Measurements from ENCODE around the gene DIPK1A. TPM values are rescaled to one million over a fixed set of nuclear protein-coding genes. Genes with fewer than 3 reads are reported as not detected.
"Not testable (repeated sequence)": the region's sequence is repeated elsewhere in the genome, so short reads cannot be mapped to it uniquely, and the experiment has no call there.

The DIPK1A gene
- total and polyA plus RNA-seq, 4 experiments from 2014 or later, result 14.5 to 29.1 (median 19.9) TPM

GRCh38 chr1:92987462-92987861, 26.2 kb upstream of the DIPK1A start:
- Histone ChIP-seq H3K36me3 (ENCODE audit: insufficient read depth, low read length) (no peaks in the 10 kb centered on the region), H3K27me3 (ENCODE audit: insufficient read depth, low read length) (no peaks in the 10 kb centered on the region), H3K4me3 (ENCODE audit: low read length in 2 of 2) (no peak overlapping the region), H3K27ac (ENCODE audit: low read depth, low read length) (no peak overlapping the region), H3K4me1 (ENCODE audit: insufficient read depth, low read length) (peaks cover 41% of the 10 kb centered on the region), H3K9me3 (ENCODE audit: control insufficient read depth in 1 of 2, low read length in 2 of 2) (no peaks in the 10 kb centered on the region)
- POLR2A ChIA-PET (ENCODE audit: partially characterized antibody), result interaction anchor here (1.0 to 4.0 kb wide), 3 partner anchors 13 to 155 kb away, joined by 4 to 20 read pairs (median 5); partner anchors contain the start of genes DIPK1A and RPL5
- peaks cover 0 to 3% of the 10 kb centered on the region in 2 donors for H3K36me3 Mint-ChIP-seq
- no peaks in the 10 kb centered on the region for H3K27me3 Mint-ChIP-seq
- peaks cover 0 to 4% (median 0%) of the 10 kb centered on the region in 8 donors for H3K9me3 Mint-ChIP-seq
- no peak overlapping the region for H3K4me3 Mint-ChIP-seq
- CTCF ChIA-PET (ENCODE audit: partially characterized antibody), result interaction anchor here (0.8 to 6.3 kb wide), 5 partner anchors 19 to 128 kb away, joined by 3 to 81 read pairs (median 7); partner anchors contain the start of gene DIPK1A
- H3K4me1 Mint-ChIP-seq, result peaks cover 31 to 40% (median 33%) of the 10 kb centered on the region in 4 donors
- H3K27ac Mint-ChIP-seq, result no peak overlapping the region
- no peak for DNase-seq
- intact Hi-C loops (cut with micrococcal nuclease), result loop anchor here (10.0 kb wide), 1 partner anchor 1183 kb away; no protein-coding TSS in a partner anchor

DNA sequence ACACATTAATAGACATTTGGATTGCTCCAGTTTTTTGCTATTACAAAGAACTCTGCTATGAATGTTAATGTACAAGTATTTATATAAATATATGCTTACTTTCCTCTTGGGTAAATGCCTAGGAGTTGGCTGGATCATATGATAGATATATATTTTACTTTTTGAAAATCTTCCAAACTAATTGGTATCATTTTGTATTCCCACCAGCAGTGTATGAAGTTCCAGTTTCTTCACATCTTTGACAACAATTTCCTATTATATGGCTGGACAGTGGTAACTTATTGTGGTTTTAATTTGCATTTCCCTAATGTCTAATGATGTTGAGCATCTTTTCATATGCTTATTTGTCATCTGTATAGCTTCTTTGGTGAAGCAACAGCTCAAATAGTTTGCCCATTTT, 23.8 kb upstream of the DIPK1A start:
- intact Hi-C loops (cut with micrococcal nuclease), result loop anchor here (10.0 kb wide), 1 partner anchor 1180 kb away; no protein-coding TSS in a partner anchor

GRCh38 chr1:92980732-92981647, 19.7 kb upstream of the DIPK1A start:
- Mint-ChIP-seq H3K4me1 (peaks cover 23 to 43% (median 35%) of the 10 kb centered on the region in 4 donors), H3K36me3 (peaks cover 3 to 6% of the 10 kb centered on the region in 2 donors), H3K27ac (peak overlapping the region; percentile 88 to 99 (median 99)), H3K4me3 (peak overlapping the region; percentile 32 to 86 (median 72)), H3K27me3 (no peaks in the 10 kb centered on the region), H3K9me3 (peaks cover 0 to 4% (median 0%) of the 10 kb centered on the region in 8 donors)
- CTCF ChIA-PET (ENCODE audit: partially characterized antibody), result interaction anchor here (0.7 to 18.7 kb wide), 9 partner anchors 9 to 149 kb away, joined by 3 to 433 read pairs (median 6); partner anchors contain the start of genes DIPK1A and RPL5
- POLR2A ChIA-PET (ENCODE audit: partially characterized antibody), result interaction anchor here (0.9 to 6.5 kb wide), 11 partner anchors 9 to 496 kb away, joined by 3 to 244 read pairs (median 5); partner anchors contain the start of genes DIPK1A, MTF2 and RPL5
- Histone ChIP-seq H3K4me3 (ENCODE audit: low read length in 2 of 2) (no peak overlapping the region), H3K36me3 (ENCODE audit: insufficient read depth, low read length) (no peaks in the 10 kb centered on the region), H3K27ac (ENCODE audit: low read depth, low read length) (peak overlapping the region; percentile 77), H3K27me3 (ENCODE audit: insufficient read depth, low read length) (no peaks in the 10 kb centered on the region), H3K9me3 (ENCODE audit: control insufficient read depth in 1 of 2, low read length in 2 of 2) (no peaks in the 10 kb centered on the region), H3K4me1 (ENCODE audit: insufficient read depth, low read length) (peaks cover 58% of the 10 kb centered on the region)
- intact Hi-C loops (cut with micrococcal nuclease), result loop anchor here (1.0 to 10.0 kb wide), 4 partner anchors 13 to 1176 kb away; partner anchors contain the start of gene DIPK1A
- DNase-seq, result peak; percentile 81 to 91 (median 87)

More for the DNA sequence above, 23.8 kb upstream of the DIPK1A start:
- Mint-ChIP-seq H3K36me3 (peaks cover 3% of the 10 kb centered on the region in 2 donors), H3K9me3 (peaks cover 0 to 4% (median 0%) of the 10 kb centered on the region in 8 donors), H3K27ac (peak overlapping the region in 1 of 7 donors; percentile 32), H3K4me1 (peaks cover 23 to 38% (median 27%) of the 10 kb centered on the region in 4 donors), H3K27me3 (no peaks in the 10 kb centered on the region), H3K4me3 (no peak overlapping the region)
- no peak for DNase-seq
- Histone ChIP-seq H3K4me3 (ENCODE audit: low read length in 2 of 2) (no peak overlapping the region), H3K27ac (ENCODE audit: low read depth, low read length) (no peak overlapping the region), H3K4me1 (ENCODE audit: insufficient read depth, low read length) (peaks cover 37% of the 10 kb centered on the region), H3K36me3 (ENCODE audit: insufficient read depth, low read length) (no peaks in the 10 kb centered on the region), H3K27me3 (ENCODE audit: insufficient read depth, low read length) (no peaks in the 10 kb centered on the region), H3K9me3 (ENCODE audit: control insufficient read depth in 1 of 2, low read length in 2 of 2) (no peaks in the 10 kb centered on the region)
- CTCF ChIA-PET (ENCODE audit: partially characterized antibody), result interaction anchor here (2.0 to 6.3 kb wide), 2 partner anchors 15 to 25 kb away, joined by 4 to 81 read pairs; partner anchors contain the start of gene DIPK1A
- POLR2A ChIA-PET (ENCODE audit: partially characterized antibody), result interaction anchor here (4.0 kb wide), 1 partner anchor 24 kb away, joined by 20 read pairs; the partner anchor contains the start of gene DIPK1A

- no peaks in the 10 kb centered on the region for H3K27me3 Mint-ChIP-seq
- peaks cover 0 to 3% of the 10 kb centered on the region in 2 donors for H3K36me3 Mint-ChIP-seq
- H3K9me3 ChIP-seq (ENCODE audit: control insufficient read depth in 1 of 2, low read length in 2 of 2), result no peaks in the 10 kb centered on the region
- intact Hi-C loops (cut with micrococcal nuclease), result no loop called here
- H3K4me1 Mint-ChIP-seq, result peaks cover 37 to 62% (median 48%) of the 10 kb centered on the region in 4 donors
- H3K27ac ChIP-seq (ENCODE audit: low read depth, low read length), result no peak overlapping the region
- H3K4me3 ChIP-seq (ENCODE audit: low read length in 2 of 2), result no peak overlapping the region
- peaks cover 80% of the 10 kb centered on the region for H3K4me1 ChIP-seq (ENCODE audit: insufficient read depth, low read length)
- H3K9me3 Mint-ChIP-seq, result no peaks in the 10 kb centered on the region
- H3K27me3 ChIP-seq (ENCODE audit: insufficient read depth, low read length), result no peaks in the 10 kb centered on the region
- peak overlapping the region; percentile 10 to 93 (median 58) for H3K27ac Mint-ChIP-seq
- peak overlapping the region in 7 of 8 donors; percentile 1 to 68 (median 56) for H3K4me3 Mint-ChIP-seq
- CTCF ChIA-PET (ENCODE audit: partially characterized antibody), result interaction anchor here (1.0 to 18.7 kb wide), 7 partner anchors 7 to 144 kb away, joined by 4 to 433 read pairs (median 7); partner anchors contain the start of genes DIPK1A and RPL5
- POLR2A ChIA-PET (ENCODE audit: partially characterized antibody), result interaction anchor here (1.0 to 7.8 kb wide), 7 partner anchors 10 to 144 kb away, joined by 3 to 106 read pairs (median 4); partner anchors contain the start of genes DIPK1A and RPL5
- no peak for DNase-seq
- H3K36me3 ChIP-seq (ENCODE audit: insufficient read depth, low read length), result no peaks in the 10 kb centered on the region
Observed at GRCh38 chr1:92975551-92976232, 14.4 kb upstream of the DIPK1A start.

- H3K4me3 Mint-ChIP-seq; H3K4me3 ChIP-seq (ENCODE audit: low read length in 2 of 2); H3K9me3 Mint-ChIP-seq; H3K36me3 ChIP-seq (ENCODE audit: insufficient read depth, low read length); intact Hi-C loops (cut with micrococcal nuclease); H3K36me3 Mint-ChIP-seq; H3K27me3 Mint-ChIP-seq; H3K27ac ChIP-seq (ENCODE audit: low read depth, low read length); H3K27me3 ChIP-seq (ENCODE audit: insufficient read depth, low read length); H3K9me3 ChIP-seq (ENCODE audit: control insufficient read depth in 1 of 2, low read length in 2 of 2); DNase-seq: not testable (repeated sequence)
- Mint-ChIP-seq H3K27ac (peak overlapping the region in 2 of 7 donors; percentile 56 to 72), H3K4me1 (peaks cover 29 to 57% (median 43%) of the 10 kb centered on the region in 4 donors)
- POLR2A ChIA-PET (ENCODE audit: partially characterized antibody), result interaction anchor here (1.5 to 7.8 kb wide), 2 partner anchors 12 to 14 kb away, joined by 5 to 106 read pairs; partner anchors contain the start of gene DIPK1A
- CTCF ChIA-PET (ENCODE audit: partially characterized antibody), result interaction anchor here (1.3 to 18.7 kb wide), 3 partner anchors 16 to 116 kb away, joined by 3 to 433 read pairs (median 5); no protein-coding TSS in a partner anchor
- peaks cover 64% of the 10 kb centered on the region for H3K4me1 ChIP-seq (ENCODE audit: insufficient read depth, low read length)
Observed at GRCh38 chr1:92974112-92974511, 12.8 kb upstream of the DIPK1A start.

DNA sequence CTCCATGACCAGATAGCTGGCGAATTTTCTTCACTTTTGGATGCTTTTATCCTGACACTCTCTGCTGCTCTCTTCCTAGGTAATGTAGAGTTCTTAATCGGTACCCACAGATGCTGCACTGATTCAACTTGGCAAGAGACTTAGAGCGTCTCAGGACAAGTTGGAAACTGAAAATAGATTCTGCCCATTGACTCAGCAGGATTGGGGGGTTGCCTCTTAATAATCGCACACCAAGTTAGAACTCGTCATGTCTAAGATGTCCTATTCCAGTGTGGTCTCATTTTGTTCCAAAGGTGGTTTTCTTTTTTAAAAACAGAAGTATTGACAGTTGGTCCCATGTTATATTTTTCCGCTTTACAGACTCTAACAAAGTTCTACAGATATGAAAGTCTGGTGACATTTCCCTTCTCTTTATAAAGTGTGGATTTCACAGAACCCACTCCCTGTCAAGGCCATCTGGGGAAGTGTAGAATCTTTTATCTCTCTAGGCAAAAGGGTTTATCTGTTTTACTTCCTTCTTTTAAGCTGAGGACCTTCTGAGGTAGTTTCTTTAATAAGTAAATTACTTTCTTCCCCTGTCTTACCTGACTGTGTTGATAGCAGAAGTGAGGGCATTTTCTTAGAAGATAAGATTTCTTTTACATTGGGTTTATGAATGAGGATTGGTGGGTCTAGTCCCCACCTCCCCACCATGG, 12.1 kb upstream of the DIPK1A start:
- peaks cover 30 to 56% (median 44%) of the 10 kb centered on the region in 4 donors for H3K4me1 Mint-ChIP-seq
- ChIA-PET CTCF (ENCODE audit: partially characterized antibody) (interaction anchor here (1.3 to 18.7 kb wide), 4 partner anchors 17 to 115 kb away, joined by 3 to 433 read pairs (median 4); no protein-coding TSS in a partner anchor), POLR2A (ENCODE audit: partially characterized antibody) (interaction anchor here (0.9 to 7.8 kb wide), 5 partner anchors 7 to 142 kb away, joined by 4 to 106 read pairs (median 24); partner anchors contain the start of genes DIPK1A and RPL5)
- H3K9me3 Mint-ChIP-seq, result no peaks in the 10 kb centered on the region
- H3K27me3 Mint-ChIP-seq, result no peaks in the 10 kb centered on the region
- Histone ChIP-seq H3K4me1 (ENCODE audit: insufficient read depth, low read length) (peaks cover 63% of the 10 kb centered on the region), H3K27ac (ENCODE audit: low read depth, low read length) (peak overlapping the region; percentile 0), H3K27me3 (ENCODE audit: insufficient read depth, low read length) (no peaks in the 10 kb centered on the region), H3K4me3 (ENCODE audit: low read length in 2 of 2) (peak overlapping the region in 1 of 2 donors; percentile 18), H3K9me3 (ENCODE audit: control insufficient read depth in 1 of 2, low read length in 2 of 2) (no peaks in the 10 kb centered on the region), H3K36me3 (ENCODE audit: insufficient read depth, low read length) (no peaks in the 10 kb centered on the region)
- H3K36me3 Mint-ChIP-seq, result peaks cover 0 to 3% of the 10 kb centered on the region in 2 donors
- H3K4me3 Mint-ChIP-seq, result peak overlapping the region in 7 of 8 donors; percentile 23 to 64 (median 55)
- DNase-seq, result no peak
- H3K27ac Mint-ChIP-seq, result peak overlapping the region; percentile 23 to 81 (median 72)
- intact Hi-C loops (cut with micrococcal nuclease), result no loop called here
